IMR-90 (cell line): ENCODE data around the gene PREB. TPM values are rescaled to one million over a fixed set of nuclear protein-coding genes. Genes with fewer than 3 reads are reported as not detected.

Experiments
- BHLHE40 ChIP-seq: fragments of 150-350 bp; IDR thresholded peaks from 2 replicates; pipeline ENCODE4 v1.6.1; 2016; ENCODE audit warnings: mild to moderate bottlenecking, low read depth, low read length
- CHD1 ChIP-seq: IDR thresholded peaks from 2 replicates; pipeline ENCODE4 v1.6.1; 2012; ENCODE audit warnings: low read depth, low read length, improper control_type of control experiment
- FOS ChIP-seq: fragments of 150-350 bp; IDR thresholded peaks from 2 replicates; pipeline ENCODE4 v1.6.1; 2016; ENCODE audit warnings: low read depth, low read length
- MXI1 ChIP-seq: IDR thresholded peaks from 2 replicates; pipeline ENCODE4 v1.6.1; 2012; ENCODE audit warnings: low read depth, mild to moderate bottlenecking, low read length, moderate library complexity, borderline replicate concordance
- POLR2A ChIP-seq: IDR thresholded peaks from 2 replicates; pipeline ENCODE4 v1.6.1; 2012; ENCODE audit warnings: mild to moderate bottlenecking, low read depth, low read length
- RCOR1 ChIP-seq: IDR thresholded peaks from 2 replicates; pipeline ENCODE4 v1.6.1; 2012; ENCODE audit warnings: mild to moderate bottlenecking, low read length, improper control_type of control experiment; ENCODE audit not compliant: insufficient replicate concordance
- polyA plus RNA-seq, 3 experiments: library from polyadenylated mRNA; depleted of rRNA; stranded (reverse); fragments of >200 nt; gene quantifications; 2 replicates each; pipeline ENCODE4 v1.2.3, GENCODE V29; 2012; ENCODE audit warnings: low replicate concordance in 1 of 3
- total RNA-seq: library from RNA; depleted of rRNA; stranded (reverse); fragments of >200 nt; gene quantifications from 2 replicates; pipeline ENCODE4 v1.2.3, GENCODE V29; 2012

Gene PREB
- total and polyA plus RNA-seq, 2 of the 4 experiments (the other 2 are of a cell fraction) = 38.9 to 52.2 TPM

- no peak for TF ChIP-seq RCOR1
- TF ChIP-seq BHLHE40 = no peak
- TF ChIP-seq CHD1 = no peak
- TF ChIP-seq FOS = no peak
- TF ChIP-seq MXI1 = no peak
- TF ChIP-seq POLR2A = no peak
These were observed 51.5 kb downstream of the PREB start (continued) for GRCh38 chr2:27082773-27083409.
